Prostate gland (tissue), 2 donors: ENCODE data around the gene GPBP1.

Source experiments
- CTCF ChIP-seq, 4 experiments: fragments of 200-600 bp in 2 of 4; fragments of 450-650 bp in 2 of 4; sonication (generic) in 2 of 4; IDR thresholded peaks; 1 replicate in 3 of 4; 2 replicates in 1 of 4; pipeline ENCODE4 v1.5.1; 2016 to 2019; ENCODE audit warnings: antibody characterized with exemption in 4 of 4, mild to moderate bottlenecking in 2 of 4, moderate library complexity in 2 of 4
- POLR2AphosphoS5 ChIP-seq: sonication (generic); formaldehyde crosslinking; IDR thresholded peaks from one replicate; pipeline ENCODE4 v1.6.1; 2017; ENCODE audit warnings: antibody characterized with exemption

- TF ChIP-seq CTCF (IDR thresholded peaks at IDR 0.05): no peak
- TF ChIP-seq POLR2AphosphoS5: no peak
These were observed 57.7 kb downstream of the GPBP1 start for GRCh38 chr5:57231607-57232006.
